MV-4-11 (cell line): Measurements from ENCODE around the gene MZB1.
"Not testable (repeated sequence)": the region's sequence is repeated elsewhere in the genome, so short reads cannot be mapped to it uniquely, and the experiment has no call there.

ENCODE experiments used
- DNase-seq: peaks from one replicate; lab custom pipeline; 2025; lab: John Stamatoyannopoulos, UW

MZB1 gene

DNA sequence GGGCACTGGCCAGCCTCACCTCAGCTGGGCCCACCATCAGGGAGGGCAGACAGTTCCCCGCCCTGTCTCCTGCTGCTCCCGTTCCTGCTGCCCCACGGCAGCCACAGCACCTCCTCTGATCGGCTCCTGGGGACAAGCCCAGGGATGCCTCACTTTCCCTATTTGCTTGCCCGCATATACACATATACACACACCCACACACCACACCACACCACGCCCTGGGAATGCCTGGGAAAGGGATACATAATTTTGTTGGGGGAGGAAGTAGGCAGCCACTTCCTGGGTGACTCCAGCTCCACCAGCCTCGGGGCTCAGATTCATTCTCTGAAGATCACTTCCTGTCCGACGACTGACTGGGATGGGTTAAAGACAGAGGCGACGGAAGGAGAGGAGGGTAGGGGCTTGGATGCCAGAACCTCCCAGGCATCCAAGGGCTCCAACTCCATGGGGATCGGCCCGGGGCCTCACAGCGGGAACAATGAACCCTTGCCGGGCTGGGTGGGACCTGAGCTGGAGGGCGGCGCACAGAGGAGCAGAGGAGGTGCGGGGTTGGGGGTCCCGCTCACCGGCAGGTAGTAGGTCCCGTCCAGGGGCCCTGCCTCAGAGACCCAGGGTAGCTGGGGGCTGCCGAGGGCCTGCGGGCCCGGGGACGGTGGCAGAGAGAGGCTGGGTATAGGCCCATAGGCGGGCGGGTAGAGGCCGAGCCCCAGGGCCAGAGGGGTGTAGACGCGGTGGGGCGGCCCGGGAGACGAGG, 2.0 kb upstream of the MZB1 start:
- DNase-seq: no peak

DNA sequence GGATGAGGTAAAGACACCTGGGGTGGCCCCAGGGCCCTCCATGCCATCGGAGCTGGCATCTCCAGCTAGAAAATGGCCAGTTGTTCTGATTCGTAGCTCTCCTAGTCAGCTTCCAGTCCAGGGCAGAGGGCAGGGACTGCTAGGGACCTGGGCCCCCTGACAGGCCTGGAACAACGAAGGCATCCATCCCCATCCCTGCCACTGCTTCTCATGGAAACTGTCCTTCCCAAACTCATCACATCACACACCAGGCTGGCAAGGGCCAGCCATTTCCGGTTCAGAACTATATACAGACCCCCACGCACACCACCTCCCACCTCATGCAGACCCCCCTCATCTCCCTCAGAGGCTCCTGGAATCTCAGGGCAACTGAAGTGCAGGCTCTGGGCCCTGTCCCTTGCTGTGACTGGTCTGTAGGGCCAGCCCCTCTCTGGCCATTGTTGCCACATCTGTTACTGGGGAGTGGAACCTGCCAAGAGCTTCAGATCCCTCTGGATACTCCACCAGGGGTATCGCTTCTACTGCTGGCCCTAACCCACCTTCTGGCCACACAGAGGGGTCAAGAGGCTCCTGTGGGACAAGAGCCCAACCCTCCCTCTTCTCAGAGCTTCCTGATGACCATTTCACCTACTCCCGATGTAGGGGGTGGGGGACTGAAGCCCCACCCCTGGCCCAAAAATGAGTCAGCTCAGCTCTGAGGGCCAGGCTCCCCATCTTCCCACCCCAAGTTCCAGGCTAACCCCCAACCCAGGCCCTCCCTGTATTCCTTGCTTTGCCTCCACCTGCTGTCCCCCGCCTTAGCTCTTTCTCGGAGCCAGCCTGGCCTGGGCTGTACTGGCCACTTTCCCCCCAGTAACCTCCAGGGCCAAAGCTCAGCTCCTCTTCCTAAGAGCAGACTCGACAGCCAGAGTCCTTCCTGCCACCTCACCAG, 1.2 kb upstream of the MZB1 start:
- no peak for DNase-seq

DNA sequence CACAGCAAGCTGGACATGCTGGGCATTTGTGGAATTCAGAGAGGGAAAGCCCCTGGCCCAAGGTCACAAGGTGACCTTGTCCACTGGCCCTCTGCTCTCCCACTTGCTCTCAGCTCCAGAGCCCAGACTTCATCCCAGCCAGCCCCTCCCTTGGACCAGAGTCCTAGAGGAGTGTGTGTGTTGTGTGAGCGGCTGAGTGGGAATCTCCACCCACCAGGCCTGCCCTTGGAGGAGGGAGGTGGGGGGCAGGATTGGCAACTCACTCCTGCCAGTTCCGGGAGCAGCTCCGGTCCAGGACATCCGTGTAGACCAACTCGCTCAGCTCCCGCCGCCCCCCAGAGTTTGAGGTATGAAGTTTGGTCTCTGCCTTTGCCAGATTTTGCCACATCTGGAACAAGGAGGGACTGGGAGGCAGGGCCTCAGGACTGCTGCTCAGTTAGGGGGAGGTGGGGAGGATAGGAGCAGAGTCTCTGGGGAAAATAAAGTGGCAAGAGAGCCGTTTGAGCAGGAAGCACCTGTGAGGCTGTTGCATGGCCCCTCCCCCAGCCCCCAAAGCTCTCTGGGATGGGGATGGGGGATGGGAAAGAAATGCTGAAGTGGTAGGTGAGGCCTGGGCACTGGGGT, 1.4 kb downstream of the MZB1 start:
- DNase-seq: no peak

DNA sequence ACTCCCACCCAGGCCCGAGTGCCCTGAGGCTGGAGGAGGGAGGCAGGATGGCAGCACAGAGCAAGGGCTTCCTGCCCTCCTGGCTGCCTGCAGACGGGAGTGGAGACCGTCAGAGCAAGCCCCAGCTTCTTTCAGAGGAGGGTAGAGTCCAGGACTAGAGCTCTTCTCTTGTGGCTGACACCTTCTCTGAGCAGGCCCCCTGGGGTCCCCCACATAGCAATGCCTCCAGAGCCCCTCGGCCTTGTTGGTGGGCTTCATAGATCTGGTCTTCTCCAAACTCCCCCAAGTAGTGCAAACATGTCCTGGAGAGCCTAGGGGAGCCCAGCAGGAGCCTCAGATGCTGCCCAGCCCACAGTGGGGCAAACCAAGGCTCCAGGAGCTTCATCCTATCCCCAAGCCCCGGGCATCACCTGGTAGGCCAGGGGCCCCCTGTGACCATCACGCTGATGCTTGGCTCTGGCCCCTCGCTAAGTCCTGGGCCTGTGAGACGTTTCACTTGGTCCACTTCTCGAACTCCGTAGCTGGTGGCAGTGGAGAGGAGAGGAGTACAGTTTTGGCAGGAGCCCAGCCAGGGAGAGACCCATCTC, 2.0 kb downstream of the MZB1 start:
- DNase-seq: no peak

DNA sequence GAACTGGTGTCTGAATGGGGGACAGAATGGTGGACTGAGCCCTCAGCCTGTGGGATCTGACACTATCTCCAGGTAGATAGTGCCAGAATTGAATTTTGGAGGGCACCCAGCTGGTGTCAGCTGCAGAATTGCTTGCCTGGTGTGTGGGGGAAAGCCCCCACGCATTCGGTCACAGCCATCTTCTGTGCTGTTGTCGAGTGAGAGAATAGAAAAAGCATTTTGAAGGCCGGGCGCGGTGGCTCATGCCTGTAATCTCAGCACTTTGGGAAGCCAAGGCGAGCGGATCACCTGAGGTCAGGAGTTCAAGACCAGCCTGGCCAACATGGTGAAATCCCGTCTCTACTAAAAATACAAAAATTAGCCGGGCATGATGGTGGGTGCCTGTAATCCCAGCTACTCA, 2.8 kb downstream of the MZB1 start:
- not testable (repeated sequence) for DNase-seq

DNA sequence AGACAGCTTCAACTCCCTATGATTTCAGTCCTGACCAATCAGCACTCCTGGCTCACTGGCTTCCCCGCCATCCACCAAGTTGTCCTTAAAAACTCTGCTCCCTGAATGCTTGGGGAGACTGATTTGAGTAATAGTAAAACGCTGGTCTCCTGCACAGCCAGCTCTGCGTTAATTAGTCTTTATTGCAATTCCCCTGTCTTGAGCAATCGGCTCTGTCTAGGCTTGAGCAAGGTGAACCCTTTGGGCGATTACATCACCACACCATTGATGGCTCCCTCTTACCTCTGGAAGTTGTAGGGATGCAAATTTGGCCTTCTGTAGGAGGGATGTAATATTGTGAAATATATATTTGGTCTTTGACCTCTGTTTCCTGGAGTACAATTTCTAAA, 3.7 kb downstream of the MZB1 start:
- DNase-seq: peak; percentile 48

DNA sequence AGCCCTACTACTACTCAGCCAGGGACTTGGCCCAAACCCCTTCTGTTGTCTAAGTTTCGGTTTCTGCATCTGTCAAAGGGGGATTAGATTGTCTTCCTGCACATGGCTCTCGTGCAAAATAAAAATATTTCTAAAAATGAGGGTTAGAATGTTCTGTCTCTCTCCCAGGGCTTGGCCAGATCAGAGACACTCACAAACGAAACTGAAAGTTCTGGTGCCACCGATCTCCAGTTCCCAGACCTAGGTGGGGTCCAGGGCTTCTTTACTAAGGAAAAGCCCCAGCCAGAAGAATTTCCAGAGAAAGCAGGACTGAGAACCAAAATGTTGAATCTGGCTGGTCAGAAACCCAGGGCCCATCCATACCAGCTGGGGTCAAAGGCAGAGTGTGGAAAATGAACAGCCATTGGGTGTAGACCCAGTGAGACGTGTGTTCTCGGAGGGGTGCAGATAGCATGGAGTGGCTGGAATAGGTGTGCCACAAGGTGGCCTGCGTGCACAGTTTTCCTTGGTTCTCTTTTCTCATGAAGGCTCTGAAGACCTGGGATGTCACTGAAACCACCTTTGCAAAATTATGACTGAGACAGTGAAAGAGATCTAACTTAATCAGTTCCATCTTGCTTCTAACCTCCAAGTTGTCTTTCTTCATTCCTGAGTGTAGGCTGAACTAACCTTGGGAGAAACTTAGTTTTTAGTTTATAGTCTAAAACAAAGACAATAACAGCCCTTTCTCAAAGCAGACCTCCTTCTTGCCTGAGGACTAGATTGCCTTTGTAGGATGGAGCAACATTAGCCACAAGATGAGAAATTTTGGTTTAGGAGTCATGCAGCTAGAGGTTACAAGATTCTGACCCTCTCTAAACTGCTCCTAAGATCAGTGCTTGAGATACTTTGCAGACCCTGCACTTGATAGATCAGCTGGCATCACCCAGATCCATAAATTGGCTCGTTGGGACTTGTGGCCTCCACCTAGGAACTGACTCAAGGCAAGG, 4.4 kb downstream of the MZB1 start:
- peak; percentile 27 for DNase-seq

DNA sequence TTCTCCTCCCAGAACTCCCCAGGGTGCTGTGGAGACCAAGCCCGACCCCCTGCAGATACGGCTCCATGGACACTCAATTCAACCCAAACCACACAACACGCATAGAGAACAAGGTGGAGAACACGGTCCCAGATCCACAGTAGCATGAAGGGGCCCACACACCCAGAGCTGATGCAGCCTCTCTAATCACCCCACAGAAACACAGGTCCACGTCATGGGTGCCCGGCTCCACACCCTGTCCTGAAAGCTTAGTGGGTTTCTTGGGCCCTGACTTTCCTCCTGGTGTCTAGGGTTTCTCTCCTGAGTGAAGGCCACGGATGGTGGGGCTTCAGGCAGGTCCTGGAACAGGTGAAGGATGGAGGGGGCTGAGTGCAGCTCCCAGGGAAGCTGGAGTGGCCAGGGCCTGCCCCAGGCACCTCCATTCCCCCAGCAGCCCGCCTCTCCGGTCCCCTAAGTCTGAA, 5.1 kb downstream of the MZB1 start:
- no peak for DNase-seq

DNA sequence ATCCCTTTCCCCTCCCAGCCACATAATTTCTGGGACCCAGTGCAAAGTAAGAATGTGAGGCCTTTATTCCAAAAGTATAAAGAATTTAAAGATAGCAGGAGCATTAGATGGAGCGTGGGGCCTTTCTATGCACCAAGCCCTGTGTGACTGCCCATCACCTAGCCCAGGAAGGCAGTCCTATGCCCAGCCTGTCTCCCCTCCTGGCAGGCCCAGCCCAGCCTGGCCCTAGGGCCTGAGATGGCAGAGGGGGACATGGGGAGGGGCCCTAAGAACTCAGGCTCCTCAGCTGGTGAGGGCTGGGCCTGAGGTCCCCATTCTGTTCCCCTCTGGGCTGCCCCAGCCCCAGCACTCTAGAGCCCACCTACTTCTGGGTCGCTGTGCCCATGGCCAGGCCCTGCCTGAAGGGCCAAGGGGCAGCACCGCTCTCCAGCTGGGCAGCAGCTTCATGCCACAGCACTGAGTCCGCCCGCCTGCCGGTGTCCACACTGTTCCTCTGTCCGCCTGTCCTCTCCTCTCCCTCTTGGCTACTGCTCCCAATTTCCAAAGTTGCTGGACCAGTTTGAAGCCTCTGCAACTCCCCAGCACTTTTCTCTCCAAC, 5.6 kb downstream of the MZB1 start:
- no peak for DNase-seq

DNA sequence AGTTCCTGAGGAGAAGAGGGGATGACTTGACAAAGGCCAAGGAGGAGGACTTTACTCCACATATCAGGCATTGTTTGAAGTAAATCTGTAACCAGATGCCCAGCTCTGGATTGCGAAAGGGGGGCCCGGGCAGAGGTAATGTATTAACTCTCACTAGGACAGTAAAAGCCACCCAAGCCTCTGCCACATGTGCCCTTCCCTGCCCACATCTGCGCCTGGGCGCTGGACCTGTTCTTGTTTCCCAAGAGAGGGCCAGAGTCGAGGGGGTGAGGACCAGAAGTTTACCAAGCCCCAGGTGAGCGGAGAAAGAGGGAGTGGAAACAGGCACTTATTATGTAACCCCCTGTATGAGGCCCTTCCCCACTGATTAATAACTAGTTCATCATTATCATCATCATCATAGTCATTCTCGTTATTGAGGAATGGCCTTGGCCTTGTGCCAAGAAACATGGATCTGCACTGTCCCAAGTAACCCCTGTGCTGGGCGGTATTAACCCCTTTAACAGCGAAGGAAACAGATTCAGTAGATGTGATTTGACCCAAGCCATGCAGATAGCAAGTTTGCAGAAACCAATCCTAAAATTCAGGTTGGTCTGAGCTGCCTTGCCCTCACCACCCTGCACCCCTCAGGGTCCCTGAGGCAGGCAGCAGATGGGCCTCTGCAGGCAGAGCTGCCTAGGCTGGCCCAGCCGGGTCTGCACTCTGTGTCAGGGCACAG, 6.3 kb downstream of the MZB1 start, which contains the start of gene SLC23A1:
Gene SLC23A1 (minus strand): TSS at position 23 of the 718 bp plus-strand sequence. CDS start 44 bp downstream, outside the sequence.
- no peak for DNase-seq

DNA sequence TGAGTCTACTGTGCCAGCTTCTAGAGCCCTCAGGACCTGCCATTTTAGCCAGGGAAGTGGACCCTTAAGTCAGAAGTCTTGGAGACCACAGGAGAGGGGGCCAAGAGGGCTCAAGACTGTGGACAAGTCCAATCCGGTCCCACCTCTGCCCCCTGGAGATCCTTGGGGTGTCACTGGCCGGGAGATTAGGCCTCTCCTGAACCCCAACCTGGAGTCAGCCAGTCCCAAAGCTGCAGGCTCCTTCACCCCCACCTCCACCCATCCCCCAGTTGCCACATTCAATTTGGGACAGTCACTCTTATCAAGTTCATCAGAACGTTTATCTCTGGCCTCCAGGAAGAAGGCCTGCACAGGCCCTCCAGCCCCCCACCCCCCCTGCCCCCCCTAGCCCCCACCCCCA, 6.9 kb downstream of the MZB1 start:
- no peak for DNase-seq

DNA sequence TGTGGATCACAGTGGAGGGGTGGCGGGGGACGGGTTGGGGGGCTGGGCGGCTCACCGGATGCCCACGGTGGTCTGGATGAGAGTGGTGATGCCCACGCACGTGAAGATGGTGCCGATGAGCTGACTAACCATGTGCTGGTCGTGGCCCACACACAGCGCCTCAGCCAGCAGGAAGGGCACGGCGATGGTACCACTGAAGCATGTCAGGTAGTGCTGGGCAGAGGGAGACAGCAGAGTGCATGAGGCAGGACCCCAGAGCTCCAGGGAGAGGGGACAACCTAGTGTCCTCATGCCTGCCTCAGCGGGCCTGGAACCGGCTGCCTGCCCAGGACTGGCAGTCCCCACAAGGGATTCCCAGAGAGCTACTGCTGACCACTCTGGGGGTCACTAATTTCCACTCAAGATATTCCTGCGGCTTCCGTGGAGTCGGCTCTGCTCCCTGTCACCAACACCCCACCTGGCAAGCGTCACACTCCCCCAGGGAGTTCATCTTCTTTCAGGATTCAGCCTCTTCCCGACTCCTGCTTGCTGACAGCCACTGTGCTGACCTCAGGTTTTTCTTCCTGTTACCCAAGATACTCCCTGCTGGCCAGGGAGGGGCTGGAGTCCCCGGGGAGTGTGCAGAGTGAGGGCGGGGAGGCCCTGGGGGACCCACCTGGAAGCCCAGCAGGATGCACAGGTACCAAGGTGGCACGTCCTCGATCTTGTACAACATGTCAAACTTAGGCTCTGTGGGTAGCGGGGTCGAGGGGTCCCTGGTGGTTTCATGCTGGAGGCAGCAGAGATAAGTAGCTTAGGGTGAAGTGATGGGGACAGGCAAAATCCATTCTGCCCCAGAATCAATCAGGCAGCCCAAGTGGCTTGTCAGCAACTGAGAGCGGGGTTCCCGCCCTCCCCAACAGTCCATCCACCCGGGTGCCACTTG, 7.6 kb downstream of the MZB1 start:
- no peak for DNase-seq

DNA sequence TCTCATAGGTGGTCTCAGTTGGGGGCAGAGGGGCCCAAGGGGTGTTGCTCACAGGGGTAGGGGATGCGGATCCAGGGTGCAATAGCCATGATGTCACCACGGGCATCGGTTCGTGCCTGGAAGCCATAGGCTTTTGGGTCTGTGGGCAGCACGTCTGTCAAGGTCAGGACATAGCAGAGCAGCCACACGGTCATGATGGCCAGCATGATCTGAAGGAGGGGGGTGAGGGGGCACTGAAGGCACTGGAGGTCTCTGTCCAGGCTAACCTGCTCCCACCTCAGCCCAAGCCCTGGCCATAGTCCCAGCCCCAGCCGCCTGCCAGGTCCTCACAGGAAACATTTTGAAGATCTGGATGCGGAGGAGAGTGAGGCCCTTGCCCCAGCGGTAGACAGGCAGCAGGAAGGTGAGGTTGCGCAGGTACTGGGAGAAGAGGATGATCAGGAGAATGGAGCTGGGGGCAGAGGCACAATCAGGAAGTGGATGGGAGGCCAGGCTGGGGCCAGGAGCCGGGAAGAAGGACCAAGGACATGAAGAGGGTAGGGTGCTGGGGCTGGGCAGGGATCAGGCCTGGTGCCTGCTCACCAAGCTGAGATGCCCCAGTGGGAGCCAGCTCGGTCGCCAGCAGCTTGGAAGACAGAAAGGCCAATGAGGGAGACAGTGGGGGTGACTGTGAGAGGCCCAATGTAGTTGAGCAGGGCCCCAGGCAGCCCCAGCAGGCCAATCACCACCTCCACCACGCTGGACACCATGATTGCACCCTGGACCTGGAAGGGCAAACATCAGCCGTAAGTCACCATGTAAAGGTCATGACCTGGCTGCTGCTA, 9.9 kb downstream of the MZB1 start:
- no peak for DNase-seq

DNA sequence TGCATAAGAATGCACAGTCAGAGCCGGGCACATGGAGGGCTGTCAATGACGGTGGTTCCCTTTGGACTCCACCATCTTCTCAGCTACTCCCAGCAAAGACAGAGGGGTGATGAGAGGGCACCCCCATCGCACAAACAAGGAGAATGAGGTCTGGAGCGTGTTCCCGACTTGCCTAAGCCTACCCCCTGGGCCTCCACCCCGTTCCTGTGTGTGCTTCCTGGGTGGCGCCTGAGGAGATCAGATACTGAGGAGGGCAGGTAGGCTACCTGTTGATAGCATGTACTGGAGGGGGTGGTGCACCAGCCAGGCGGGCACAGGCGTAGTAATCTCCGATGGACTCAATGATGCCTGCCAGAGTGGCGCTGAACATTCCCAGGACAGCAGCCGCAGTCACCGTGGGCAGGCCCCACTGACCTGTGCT, 10.8 kb downstream of the MZB1 start:
- no peak for DNase-seq

DNA sequence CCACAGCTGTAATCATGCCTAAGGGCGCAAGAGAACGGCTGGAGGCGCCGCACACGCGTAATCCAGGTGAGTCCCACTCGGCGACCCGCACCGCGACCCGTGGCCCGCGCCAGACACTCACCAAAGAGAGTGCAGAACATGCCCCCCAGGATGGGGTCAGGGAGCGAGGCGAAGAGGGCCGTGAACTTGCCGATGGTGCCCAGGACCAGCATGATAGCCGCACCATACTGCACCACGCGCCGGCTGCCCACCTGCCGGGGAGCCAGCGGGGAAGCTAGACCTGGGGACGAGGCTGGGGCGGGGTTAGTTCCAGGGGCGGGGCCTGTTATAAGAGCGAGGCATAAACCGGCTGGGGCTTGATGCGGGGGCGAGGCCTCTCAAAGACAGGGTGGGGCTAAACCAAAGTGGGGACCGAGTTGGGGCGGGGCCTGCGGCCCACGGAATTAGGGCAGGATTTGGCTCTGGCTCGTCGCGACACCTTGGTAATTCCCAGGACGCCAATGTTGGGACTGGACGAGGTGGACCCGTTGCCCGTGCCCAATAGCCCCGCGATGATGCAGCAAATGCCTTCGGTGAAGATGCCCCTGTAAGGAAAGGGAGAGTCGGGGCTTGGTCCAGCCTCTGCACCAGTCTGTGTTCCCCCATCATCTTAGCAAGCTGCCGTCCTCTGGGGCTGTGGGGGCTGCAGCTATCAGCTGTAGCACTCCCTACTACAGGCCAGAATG, 11.4 kb downstream of the MZB1 start:
- DNase-seq: no peak

DNA sequence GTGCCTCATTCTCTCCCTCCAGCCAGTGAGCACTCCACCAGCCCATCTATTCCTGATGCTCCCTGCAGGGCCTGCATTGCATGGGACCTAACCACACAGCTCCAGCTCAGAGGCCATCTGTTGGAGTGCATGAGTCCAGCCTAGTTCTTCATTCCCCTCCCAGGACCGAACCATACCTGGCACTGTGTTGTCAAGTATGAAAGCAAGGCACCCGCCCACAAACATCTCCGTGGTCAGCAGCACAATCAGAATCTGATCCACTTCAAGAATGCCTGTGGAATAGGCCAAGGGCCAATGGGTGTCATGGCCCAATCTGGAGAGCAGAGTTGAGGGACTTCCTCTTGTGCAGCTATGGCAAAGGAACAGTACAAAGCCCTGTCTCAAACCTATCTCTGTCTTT, 12.5 kb downstream of the MZB1 start:
- DNase-seq: no peak

DNA sequence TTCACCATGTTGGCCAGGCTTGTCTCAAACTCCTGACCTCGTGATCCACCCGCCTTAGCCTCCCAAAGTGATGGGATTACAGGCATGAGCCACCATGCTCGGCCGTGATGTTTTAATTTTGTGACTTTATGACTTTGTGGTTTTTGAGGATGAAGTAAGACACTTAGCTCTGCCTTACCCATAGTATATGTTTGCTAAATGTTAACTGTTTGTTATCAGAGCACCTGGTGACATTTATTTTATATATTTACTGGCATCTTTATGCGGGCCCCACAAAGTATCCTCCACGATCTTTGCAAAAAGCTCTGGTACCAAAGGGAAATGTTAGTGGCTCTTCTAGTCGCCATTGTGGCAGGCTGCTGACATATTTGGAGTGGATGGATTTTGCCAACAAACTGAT, 13.3 kb downstream of the MZB1 start:
- peak; percentile 21 for DNase-seq
